Epidermal melanocyte (primary cell): ENCODE measurements around the gene MMP25.

Experiments used
- DNase-seq: peaks from one replicate; pipeline ENCODE4 v3.0.0; 2011; ENCODE audit warnings: low spot score; ENCODE audit not compliant: insufficient read length

MMP25 gene

GRCh38 chr16:3017344-3017743, 29.0 kb upstream of the MMP25 start:
- DNase-seq: no peak

DNA sequence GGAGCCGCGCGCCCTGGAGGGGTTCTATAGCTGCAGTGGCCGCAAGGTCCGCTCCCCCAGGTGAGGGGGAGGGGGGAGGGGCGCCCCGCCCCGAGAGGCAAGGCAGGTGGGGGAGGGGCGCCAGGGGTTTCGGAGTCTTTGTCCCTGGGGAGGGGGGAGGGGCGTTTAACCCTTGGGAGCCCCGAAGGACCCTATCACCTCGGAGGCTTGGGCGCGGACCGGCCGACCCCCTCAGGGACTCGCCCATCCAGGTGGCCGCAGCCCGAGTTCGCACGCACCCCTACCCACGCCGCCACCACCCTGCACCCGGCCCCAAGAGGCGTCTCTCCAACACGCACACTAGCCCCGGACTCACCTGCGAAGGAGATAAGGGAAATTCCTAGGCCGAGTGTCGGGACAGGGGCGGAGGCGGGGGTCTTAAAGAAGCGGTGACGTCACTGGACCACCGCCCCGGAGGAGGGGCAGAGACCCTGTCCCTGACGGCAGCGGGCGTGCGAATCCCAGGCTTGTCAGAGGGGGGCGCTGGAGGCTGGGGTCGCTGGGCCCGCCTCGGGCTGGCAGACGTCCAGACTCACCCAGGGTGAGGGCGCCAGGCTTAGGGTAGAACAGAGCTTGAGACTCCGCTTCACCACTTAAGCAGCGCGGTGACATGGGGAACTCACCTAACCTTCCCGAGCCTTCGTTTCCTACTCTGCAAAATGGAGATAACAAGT, 28.4 kb upstream of the MMP25 start, which contains the start of gene CLDN6:
TSS of gene CLDN6 (minus strand) at position 390 of the 713 bp plus-strand sequence. CDS start 2,162 bp downstream, outside the sequence.
- no peak for DNase-seq

- DNase-seq: no peak
Measured at GRCh38 chr16:3019594-3020246, 26.6 kb upstream of the MMP25 start.

GRCh38 chr16:3020247-3020603, 26.1 kb upstream of the MMP25 start, which contains the start of gene TNFRSF12A:
TSS of gene TNFRSF12A (plus strand) at chr16:3020368. CDS start at chr16:3020398, 30 bp downstream.
- peak; percentile 88 for DNase-seq

DNA sequence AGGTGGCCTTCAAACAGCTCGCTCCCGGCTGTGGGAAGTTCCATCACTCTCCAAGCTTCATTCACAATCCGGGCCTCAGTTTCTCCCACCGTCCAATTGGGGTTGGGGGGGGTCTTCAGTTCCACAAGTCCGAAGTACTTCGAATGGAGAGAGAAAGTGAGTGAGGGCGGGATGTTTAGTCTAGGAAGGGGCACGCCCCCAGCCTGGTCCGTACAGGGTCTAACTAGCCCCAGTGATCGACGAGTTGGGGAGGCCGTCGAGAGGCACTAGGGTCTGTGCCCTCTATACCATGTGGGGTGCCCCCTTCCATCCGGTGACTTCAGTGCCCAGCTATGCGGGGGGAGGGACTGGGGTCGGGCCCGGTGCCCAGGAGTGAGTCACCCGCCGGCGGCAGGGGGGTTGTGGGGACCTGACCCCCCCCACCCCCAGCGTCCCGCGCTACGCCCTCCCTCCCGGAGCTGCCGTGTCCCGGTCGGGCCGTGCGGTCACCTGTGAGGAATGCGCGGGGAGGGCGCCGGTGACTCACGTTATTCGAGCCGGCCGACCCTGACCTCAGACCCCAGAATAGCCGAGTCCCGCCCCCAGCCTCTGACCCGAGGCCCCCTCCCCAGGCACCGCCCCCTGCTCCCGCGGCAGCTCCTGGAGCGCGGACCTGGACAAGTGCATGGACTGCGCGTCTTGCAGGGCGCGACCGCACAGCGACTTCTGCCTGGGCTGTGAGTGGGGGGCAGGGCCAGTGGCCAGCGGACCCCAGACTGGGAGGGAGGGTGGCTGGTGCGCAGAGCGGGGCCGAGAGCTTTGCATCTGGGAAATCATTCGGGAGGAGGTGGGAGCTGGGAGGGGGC, 25.5 kb upstream of the MMP25 start:
- DNase-seq: no peak

- DNase-seq: peak; percentile 63
Measured at GRCh38 chr16:3021449-3022207, 24.7 kb upstream of the MMP25 start.

DNA sequence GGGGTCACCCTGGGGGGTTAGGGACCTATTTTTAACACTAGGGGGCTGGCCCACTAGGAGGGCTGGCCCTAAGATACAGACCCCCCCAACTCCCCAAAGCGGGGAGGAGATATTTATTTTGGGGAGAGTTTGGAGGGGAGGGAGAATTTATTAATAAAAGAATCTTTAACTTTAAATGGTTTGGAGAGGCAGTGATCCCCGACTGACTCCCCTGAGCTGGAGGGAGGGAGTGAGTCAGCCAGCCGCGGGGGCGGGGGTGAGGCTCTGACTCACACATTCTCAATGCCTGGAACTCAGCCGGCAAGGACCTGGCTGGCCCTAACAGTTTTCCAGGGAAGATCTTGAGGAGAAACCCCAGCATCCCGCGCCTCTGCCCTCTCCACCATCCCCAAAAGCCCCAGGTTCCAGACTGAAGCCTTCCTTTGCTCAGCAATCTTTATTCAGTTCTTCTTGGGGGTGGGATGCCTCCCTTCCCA, 24.1 kb upstream of the MMP25 start:
- DNase-seq: peak; percentile 80

GRCh38 chr16:3022684-3023414, 23.5 kb upstream of the MMP25 start:
- no peak for DNase-seq

DNA sequence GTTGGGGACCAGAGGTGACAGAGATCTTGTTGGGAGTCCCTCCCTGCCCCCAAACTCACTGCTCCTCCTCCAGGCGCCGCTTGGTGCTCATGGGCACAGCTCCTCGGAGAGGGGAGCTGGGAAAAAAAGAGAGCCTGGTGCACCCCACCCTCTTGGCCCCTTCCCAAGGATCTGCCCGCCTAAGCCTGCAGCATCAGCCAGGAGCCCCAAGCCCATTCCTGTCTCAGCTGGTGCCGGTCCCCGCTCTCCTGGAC, 23.0 kb upstream of the MMP25 start:
- DNase-seq: no peak

- peak; percentile 95 for DNase-seq
Measured at GRCh38 chr16:3023669-3024478, 22.5 kb upstream of the MMP25 start, which contains the start of the genes HCFC1R1 and THOC6. TSS of gene HCFC1R1 (minus strand) at chr16:3023942. CDS start at chr16:3023941, 1 bp downstream. TSS of gene THOC6 (plus strand) at chr16:3024035. CDS start at chr16:3024327, 292 bp downstream.

GRCh38 chr16:3025032-3026002, 21.0 kb upstream of the MMP25 start:
- no peak for DNase-seq

- DNase-seq: no peak
Measured at GRCh38 chr16:3026003-3026378, 20.4 kb upstream of the MMP25 start.

GRCh38 chr16:3026609-3027488, 19.5 kb upstream of the MMP25 start:
- DNase-seq: no peak

GRCh38 chr16:3027489-3027795, 18.9 kb upstream of the MMP25 start:
- DNase-seq: no peak

DNA sequence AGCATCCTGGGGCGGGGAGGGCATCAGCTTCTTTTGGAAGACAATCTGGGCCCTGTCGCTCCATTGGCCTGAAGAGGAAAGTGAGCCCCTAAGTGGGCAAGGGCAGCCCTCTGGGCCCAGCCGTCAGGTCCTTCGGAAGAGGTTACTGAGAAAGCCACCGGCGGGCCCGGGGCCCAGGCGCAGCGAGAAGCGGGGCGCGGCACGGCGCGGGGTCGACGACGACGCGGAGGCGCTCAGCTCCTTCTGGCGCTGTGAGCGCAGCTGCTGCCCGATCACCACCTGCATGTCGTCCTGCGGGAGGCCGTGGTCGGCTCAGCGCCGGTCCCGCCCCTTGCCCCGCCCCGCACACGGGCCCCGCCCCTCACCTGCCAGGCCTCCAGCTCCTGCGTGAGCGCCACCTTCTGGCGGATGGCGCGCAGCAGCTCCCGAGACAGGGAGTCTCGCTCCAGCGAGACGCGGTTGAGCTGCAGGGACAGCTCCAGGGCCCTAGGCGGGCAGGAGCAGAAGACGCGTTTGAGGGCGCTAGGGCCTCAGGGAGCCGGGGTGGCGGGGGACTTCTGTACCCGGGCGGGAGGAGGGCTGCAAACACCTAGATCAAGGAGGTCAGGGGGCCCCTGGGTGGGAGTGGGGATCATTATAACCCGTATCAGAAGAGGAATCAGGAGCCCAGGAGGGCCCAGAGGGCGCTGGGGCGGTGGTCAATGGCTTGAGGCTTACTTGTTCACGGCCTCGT, 18.2 kb upstream of the MMP25 start:
- peak; percentile 65 for DNase-seq

- DNase-seq: no peak
Measured at GRCh38 chr16:3028716-3029319, 17.5 kb upstream of the MMP25 start.
